Medulla oblongata (tissue), 1 donor: ENCODE results near the gene SELP.

ENCODE experiments used
- DNase-seq: peaks from one replicate; pipeline ENCODE4 v3.0.0-alpha.2; 2015; ENCODE audit errors: extremely low spot score

The SELP gene

DNA sequence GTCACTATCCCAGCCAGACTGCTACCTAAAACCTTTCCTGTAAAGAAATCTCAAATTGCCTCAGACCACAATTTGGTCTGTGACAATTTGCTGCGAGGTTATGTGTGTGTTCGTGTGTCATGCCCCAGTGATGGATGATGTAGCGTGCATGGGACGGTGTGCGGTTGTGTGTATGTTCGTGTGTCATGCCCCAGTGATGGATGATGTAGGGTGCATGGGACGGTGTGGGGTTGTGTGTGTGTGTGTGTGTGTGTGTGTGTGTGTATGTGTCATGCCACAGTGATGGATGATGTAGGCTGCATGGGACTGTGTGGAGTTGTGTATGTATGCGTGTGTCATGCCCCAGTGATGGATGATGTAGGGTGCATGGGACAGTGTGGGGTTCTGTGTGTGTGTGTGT is 9.4 kb downstream of the SELP start:
- no peak for DNase-seq

DNA sequence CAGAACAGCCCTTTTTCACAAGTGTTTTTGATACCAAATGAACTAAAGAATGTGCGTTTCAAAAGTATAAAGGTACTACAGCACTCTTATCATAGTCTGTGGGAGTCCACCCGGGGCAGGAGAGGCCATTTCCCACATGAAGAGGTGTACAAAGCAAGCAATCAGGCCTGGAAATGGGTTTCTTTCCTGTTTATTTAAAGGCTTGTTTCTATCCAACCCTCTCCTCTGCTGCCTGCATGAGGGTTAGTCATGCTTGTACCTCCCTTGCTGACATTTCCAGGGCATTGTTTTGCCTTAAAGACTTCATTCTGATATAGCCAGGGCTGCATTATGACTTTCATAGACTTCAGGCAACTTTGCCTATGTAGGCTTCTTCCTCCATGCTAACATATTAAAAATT is 11.6 kb downstream of the SELP start:
- no peak for DNase-seq

DNA sequence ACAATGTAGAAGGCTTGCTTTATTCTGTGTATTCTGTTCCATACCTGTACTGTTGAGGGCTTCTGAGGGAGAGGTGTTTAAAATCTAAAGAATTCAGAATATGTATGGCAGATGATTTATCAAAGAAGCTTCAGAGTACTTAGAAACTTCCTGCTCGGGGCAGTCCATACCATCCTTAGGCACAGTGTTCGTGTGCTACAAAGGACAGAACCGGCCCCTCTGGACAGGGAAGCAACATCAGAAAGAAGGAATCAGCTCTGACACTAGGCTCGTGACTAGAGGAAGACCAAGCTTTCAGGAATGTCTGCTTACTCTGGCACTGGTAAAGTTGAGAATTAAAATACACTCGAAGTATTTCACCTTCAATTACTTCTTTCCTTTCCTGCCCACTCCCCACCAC is 14.1 kb downstream of the SELP start:
- DNase-seq: no peak

DNA sequence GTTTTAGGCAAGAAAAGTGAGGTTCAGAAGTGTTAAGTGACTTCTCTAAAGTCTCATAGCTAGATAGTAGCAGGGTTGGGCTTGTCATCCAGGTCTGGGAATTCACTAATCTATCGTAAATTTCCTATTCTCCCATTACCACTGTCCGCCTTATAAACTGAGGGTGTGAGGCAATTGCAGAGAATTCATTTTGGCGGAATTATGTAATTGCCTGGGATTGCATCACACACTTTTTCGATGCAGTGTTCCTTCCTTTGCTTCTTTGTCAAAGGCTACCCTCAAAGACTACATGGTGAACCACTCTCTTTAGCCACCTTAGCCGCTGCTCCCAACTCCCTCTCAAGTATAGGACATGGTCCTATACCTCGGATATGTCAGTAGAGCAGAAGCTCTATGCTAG is 19.1 kb downstream of the SELP start:
- no peak for DNase-seq

DNA sequence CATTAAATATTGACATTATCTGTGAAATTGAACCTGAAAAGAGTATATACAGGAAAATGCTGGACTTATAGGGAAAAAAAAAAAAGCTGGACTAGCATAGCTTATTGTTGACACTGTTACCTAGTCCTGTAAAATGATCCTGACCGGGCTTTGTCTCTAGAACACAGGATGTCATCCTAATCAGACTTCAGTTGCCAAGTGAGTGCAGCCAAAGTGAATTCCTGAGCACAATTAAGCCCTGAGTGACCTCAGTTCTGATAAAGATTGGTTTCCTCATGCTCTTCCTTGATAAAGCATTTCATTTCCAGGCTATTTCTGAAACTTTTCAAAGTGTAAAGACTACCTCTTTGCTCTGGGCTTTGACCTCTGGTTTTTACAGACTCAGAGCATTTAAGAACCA is 19.8 kb downstream of the SELP start:
- DNase-seq: no peak

DNA sequence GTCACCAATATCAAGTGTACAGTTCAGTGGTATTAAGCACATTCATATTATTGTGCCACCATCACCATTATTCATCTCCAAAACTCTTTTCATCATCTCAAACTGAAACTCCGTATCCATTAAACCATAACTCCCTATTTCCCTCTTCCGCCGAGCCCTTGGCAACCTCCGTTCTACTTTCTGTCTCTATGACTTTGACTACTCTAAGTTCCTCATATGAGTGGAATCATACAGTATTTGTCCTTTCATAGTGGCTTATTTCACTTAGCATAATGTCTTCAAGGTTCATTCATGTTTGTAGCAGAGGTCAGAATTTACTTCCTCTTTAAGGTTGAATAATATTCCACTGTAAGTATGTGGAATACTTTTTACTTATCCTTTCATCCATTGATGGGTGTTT is 21.7 kb downstream of the SELP start:
- no peak for DNase-seq

DNA sequence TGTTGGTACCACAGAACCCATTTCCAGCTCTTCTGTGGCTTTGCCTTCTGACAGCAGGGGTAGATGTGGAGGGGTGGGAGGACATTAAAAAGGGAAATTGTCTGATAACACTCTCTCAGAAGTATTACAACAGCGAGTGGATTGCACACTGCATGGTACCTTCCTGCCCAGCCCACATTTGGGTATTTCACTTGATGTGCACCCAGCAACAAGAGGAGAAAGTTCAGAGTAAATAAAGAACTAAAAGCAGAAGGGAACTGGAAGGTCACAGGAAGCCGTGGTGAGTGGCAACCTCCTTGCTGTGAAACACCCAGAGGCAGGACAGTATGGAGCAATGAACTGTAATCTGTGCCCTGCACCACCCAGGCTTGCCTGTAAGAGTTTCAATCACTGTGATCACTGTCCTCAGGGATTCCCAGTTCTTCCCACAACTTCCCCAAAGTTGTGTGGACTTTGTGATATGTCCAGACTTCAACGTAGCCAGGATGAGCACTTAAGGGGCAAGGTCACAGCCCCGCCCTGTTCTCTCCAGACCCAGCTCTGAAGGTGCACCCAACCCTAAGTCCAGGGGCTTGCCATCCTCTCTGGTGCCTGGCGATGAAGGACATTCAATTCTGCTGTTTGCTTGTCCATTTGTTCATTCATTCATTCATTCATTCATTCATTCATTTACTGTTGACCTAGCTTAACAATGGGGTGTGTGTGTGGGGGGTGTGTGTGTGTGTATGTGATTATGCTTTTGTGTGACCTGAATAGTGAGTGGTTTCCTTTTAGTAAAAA is 25.0 kb downstream of the SELP start:
- DNase-seq: peak; percentile 33

DNA sequence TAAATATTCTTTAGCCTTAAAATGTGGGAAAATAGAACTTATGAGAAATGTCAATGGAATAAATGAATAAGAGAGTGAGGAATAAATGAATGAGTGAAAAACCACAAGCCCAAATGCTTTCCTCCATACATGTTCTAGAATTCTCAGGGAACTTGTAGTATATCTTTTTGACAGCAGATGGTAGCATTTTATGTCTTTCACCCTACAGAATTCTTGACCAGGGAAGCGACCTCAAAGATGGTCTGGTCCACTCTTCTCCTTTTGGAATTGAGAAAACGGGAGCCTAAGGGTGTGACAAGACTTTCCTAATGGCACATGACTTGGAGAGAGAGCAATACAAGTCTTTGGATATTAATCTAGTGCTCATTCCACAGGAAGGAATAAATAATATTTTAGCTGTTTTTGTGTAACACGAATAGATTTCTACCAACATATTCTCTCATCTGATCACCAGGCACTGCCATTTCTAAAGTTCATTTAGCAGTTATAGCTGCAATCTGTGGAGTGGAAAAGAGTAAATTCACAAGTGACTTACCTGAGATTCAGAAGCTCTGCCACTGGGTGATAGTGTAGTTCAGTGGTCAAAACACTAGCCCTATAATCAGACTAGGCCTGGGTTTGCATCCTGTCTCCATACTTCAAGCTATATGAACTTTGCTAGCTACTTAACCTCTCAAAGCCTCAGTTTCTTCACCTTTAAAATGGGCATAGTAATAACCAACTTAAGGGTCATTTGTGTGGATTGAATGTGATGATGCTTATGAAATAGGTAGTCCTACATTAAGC is 28.6 kb downstream of the SELP start:
- DNase-seq: peak; percentile 73

DNA sequence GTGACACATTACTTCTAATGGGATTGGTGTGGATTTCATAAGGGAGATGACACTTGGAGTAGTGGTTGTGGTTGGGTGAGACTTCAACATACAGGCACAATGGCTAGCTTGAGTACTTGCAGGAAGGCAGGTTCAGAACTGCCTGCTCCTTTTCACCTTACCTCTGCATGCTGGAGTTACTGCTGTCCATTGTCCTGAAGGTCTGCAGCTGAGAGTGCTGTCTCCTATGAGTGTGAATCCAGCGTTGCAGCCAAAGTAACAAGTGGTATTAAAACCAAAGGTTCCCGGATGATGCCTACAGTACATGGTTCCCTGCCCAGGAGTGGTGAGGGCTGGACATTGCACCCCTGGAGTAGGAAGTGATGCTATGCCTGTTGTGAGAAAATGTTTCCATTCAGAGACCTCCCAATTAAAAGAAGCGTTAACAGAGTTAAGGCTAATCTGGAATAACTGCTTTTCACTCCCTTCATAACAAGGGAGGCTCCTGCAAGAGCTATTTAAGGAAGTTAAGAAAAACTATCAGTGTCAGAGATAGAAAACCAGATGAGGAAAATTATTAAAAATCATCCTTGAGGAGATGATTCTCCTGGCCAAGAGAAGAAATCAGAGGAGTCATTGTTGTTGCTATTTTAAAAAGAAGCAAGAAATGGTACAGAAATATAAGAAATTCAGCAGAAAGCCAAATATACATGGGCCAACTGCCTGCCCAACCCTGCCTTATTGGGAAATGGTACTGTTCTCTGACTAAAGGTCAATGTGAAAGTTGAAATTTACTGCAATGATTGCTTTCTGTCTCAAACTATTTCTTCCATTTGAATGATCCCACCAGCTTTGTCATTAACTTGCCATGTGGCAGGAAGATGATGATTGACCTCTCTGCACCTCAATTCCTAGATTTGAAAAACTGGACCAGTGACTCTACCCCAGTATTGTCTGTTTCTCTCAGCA is 33.9 kb downstream of the SELP start:
- no peak for DNase-seq

DNA sequence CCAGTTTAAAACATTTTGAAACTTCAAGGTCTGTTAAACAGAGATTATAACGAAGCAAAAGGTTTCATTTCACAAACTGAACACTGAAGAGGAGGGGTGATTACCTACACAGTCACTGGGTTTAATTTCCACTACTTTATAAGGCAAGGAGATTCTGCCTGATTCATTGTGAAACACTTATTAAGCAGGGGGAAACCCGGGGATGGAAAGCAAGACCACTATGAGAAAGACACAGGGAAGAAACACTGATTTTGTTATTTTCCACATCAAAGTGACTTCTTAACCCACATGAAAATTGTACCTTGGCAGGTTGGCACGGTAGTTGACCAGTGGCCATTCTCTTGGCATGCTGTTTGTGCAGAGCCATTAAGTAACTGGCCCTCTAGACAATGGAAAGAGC is 35.5 kb downstream of the SELP start:
- DNase-seq: no peak

DNA sequence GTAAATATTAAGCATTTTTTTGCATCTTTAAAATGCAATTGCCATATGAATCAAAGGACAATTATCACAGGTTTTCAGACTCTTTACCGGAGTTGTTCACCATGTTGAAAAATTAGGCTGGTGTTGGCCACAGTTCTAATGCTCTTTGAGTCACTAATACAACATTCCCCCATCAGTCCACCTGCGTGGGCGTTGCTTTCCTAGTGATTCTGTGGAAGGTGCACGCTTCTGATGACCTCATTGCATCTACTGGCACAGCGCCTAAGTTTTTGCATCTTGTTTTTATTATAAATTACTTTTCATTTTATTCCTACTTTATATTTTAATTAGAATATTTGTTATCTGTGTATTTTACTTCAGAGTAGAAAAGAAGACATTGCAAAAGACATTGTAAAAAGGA is 39.0 kb downstream of the SELP start:
- no peak for DNase-seq

DNA sequence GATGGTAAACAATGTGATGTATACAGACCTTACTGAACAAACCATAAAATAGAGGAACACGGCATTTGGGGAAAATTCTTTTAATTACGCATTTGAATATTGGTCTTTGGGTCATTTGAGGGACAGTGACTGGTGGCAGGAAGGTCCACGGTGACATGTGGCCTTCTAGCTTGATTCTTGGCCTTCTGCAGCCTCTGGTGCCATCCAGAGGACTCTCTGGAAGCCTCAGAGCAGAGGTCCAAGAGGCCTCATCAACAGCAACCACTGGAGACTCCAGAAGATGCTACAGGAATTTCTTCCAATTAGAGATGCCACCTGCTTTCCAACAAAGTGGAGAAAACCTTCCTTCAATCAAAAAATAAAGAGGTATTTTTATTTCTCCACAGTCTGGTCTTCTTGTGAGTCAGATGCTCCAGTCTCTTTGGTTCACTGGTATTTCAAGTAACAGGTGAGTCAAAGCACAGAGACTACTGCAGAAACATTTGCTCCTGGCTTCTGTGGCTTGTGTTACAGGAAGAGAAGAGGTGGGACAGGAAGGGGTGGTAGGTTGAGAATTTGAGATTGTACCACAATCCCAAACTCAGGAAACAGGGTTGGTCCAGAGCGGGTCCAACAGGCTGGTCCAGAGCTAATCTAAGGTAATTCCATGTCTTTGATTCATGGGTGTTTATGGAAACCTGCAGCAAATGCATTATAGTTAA is 41.0 kb downstream of the SELP start:
- DNase-seq: no peak

DNA sequence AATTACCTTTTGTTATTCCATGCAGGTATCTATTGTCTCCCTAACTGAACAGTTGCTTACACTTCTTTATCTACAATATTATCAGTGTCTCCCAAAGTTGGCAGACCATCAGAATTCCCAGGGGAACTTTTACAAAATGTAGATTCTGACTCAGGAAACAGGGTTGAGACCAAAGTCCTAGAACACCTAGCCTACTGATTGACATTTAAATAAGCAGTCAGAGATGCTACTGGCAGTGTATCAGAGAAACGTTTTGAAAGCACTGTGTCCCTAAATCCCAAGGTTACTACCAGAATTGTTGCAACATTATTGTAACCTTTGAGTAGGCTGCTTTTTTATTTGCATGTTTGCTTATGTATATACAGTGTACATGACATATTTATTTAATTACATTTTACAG is 41.8 kb downstream of the SELP start:
- no peak for DNase-seq

DNA sequence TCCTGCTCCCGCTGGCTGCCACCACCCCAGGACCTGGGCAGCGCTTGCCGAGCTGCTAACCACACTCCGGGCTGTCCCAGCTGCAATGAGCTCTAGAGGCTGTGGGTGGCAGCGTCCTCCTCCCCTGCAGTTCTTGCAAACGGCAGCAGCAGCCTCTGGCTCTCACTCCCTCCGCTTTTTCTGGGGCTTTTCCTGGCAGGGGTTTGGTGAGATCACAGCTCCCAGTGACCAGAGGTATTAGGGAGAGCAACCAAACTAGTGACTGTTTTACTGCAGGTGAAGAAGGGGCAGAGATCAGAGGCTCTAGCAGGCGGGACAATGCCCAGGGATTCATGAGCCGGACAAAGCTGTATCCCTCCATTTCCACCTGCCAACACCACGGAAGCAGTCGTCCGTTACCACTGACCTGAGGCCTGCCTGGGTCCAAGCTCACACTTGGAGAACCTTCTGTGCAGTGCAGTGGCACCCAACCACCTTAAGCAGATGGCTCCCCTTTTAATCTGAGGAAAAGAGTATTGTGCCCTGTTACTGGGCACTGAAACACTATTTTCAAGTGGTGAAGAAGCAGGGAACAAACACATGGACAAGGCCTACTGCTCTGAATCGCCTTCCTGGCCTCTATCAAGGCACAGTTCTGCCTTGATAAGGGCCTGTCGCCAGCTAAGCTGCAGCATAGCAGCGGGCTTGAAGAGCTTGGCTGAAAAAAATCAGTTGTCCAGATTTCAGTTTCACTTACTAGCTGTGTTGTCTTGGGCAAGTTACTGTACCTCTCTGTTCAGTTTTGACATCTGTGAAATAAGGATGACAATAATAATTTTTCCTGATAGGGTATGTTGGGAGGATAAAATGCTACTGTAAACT is 43.3 kb downstream of the SELP start, which contains the start of gene F5:
Gene F5, minus strand, starts transcription at position 87 of the 861 bp plus-strand sequence. CDS start 95 bp downstream, outside the sequence.
- peak; percentile 74 for DNase-seq

DNA sequence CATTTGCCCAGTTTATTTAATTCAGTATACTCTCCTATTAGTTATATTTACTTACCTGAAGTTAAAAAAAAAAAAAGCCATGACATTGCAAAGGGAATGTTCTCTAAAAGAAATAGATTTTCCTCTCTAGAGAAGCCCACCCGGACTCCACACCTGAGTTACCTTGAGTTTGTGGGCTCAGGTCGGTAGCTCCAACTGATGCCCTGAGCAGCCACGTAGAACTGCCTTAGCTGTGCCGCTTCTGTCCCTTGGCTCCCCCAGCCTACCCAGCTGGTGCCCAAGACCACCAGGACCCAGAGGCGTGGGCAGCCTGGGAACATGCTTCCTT is 43.9 kb downstream of the SELP start:
- DNase-seq: no peak

DNA sequence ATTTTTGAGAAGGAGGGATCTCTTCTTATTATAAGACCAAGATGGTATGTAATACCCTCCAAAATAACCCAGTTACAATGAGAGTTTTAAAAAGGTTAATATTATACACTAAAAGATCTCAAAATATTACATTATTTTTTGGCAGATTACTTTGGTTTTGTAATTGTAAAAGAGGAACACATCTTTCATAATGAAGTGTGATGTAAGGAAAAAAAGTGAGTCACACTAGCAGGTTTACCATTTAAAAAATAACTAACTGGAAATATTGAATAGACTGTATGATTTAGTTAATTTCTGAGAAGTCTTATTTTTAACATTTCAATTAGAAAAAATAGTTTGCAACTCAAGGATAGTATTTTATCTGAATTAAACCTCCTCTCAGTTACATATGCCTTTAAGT is 44.7 kb downstream of the SELP start:
- DNase-seq: no peak

DNA sequence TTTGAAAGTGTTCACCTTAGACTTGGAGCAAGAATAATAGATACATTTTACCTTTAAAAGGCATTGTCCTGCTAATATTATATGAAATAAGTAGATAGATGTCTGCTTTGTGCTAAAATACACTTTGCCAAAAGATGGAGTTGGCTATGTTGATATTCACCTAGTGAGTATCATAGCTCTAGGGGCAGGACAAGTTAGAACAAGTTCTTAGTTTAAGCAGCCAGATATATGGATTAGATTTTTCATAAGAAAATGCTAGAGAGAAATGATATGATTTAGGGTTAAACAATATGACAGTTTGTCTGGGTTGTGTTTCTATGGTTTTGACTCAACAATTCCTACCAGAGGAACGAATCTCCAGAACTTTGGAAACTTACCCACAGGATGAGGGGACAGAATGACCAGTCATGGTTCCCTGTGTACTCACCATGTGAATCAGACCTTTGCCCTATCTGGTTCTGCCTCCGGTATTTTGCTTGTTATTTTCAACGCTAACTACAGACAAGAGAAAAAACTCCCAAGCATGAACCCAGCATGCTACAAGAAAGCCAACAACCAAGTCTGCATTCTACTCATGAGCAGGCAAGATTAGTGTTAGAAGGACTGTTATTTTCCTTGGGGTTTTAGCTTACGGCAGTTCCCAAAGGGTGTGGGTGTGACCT is 45.3 kb downstream of the SELP start:
- DNase-seq: no peak

DNA sequence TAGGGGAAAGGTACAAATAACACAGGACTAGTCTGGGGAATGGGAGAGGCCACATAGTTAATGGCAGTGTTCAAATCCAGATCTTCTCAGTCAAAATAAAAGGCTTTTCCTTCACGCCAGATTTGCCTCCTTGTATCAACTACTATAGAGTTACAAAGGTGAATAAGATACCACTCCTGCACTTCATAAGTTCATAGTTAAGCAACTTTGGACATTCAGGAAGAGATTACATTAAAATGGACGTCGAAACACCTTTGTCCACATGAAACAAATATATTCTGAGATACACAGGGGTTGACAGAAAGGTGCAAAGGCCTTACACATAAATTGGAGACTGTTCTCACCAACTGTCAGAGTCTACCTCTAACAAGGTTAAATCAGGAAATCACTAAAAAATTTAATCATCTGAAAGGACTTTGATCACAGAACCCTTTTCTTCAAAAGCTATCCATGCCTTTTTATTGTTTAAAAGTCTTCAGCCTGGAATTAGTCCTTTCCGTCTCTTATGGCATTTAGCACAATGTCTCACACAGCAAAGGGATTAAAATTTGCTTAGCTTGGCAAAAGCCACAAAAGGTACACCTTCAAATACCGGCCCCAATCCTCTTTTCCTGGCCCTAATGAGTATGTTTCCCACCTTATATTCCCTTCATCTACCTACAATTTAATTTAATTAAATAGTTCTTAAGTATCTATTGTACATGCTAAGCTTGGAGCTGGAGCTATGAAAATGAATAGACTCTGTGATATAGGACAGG is 51.8 kb downstream of the SELP start:
- DNase-seq: no peak

DNA sequence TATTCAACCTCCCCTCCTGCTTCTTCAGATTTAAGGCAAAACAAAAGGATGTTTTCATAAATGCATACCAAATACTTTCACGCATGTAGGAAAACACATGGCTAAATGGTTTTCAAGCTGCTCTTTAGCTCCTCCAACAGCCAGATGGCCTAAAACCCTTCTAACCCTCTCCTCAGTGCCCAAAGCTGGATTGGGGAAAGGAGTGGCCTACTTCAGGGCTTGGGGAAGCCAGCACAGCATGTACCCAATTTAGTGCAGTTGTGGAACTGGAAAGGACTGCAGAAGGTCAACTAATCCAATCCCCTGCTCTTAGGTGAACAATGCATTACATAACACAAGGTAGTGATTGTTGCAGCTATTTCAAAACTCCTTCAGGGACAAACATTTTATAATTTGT is 53.0 kb downstream of the SELP start:
- DNase-seq: no peak
